AG09309 (cell line): ENCODE results near the gene TRH.

Experiments
- DNase-seq: peaks from one replicate; pipeline ENCODE4 v3.0.0-alpha.2; 2010; ENCODE audit warnings: low read depth
- H3K4me3 ChIP-seq: 2 replicates; pipeline ENCODE4 v1.5.1; 2011; ENCODE audit warnings: mild to moderate bottlenecking, low read depth, low read length, moderate library complexity; ENCODE audit not compliant: control insufficient read depth
- TF ChIP-seq, protein P1 (sequence below): IDR thresholded peaks from 2 replicates; pipeline ENCODE4 v1.5.1; 2011; ENCODE audit warnings: mild to moderate bottlenecking, low read depth, low read length, inconsistent platforms; ENCODE audit not compliant: insufficient read depth, control insufficient read depth; ENCODE audit errors: missing control alignments

Gene TRH

GRCh38 chr3:129958755-129959154, 15.8 kb upstream of the TRH start:
- no peak overlapping the region for H3K4me3 ChIP-seq
- no peak for DNase-seq
- TF ChIP-seq, protein P1, sequence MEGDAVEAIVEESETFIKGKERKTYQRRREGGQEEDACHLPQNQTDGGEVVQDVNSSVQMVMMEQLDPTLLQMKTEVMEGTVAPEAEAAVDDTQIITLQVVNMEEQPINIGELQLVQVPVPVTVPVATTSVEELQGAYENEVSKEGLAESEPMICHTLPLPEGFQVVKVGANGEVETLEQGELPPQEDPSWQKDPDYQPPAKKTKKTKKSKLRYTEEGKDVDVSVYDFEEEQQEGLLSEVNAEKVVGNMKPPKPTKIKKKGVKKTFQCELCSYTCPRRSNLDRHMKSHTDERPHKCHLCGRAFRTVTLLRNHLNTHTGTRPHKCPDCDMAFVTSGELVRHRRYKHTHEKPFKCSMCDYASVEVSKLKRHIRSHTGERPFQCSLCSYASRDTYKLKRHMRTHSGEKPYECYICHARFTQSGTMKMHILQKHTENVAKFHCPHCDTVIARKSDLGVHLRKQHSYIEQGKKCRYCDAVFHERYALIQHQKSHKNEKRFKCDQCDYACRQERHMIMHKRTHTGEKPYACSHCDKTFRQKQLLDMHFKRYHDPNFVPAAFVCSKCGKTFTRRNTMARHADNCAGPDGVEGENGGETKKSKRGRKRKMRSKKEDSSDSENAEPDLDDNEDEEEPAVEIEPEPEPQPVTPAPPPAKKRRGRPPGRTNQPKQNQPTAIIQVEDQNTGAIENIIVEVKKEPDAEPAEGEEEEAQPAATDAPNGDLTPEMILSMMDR = no peak

DNA sequence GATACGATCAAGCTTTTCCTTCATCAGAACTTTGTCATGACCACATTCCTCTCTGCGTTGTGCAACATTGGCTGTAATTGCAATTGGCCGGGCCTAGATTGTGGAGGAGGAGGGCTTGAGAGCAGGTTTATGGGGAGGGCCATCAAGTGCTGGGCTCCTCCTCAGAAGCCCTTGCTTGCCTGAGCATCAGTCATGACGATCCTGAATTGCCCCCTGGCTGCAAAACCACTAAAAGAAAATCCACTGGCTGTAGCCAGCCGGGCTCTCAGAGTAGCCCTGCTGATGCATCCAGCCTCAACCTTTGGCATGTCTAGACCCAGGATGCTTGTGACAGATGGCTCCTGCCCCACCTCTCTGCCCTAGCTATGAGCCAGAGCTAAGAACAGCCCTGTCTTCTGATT, 13.4 kb upstream of the TRH start:
- no peak overlapping the region for H3K4me3 ChIP-seq
- TF ChIP-seq, protein P1 = no peak
- DNase-seq = no peak

DNA sequence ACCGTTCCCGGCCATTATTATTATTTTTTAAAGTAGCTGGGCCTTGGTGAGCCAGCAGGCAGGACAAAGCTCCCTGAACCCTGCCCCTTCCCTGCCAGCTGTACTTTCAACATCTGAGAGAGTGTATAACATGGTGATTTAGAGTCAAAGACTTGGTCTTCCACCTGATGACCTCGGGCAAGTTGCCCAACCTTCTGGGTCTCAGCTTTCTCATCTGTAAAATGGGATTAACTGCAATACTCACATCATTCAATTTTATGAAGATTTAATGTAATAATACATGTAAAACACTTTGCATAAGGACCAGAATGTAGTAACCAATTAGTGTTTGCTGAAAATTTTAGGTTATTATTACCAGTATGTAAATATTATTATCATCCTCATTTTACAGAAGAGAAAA, 11.9 kb upstream of the TRH start:
- TF ChIP-seq, protein P1 = no peak
- H3K4me3 ChIP-seq = no peak overlapping the region
- DNase-seq = no peak

DNA sequence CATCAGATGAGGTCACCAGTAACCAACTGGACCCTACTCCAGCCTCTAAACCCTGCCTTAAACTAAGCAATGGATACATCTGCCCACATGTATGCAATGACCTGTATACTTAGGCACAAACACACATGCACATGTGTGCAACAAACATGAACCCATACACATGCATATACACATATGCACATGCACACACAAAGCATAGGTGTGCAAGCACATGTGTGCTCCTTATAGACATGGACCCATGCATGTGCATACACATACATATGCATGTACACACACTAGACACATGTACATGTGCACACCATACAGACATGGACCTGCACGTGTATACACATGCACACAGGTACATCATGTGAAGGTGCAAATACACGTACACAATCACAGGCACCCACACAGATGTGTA, 8.6 kb upstream of the TRH start:
- TF ChIP-seq, protein P1 = no peak
- H3K4me3 ChIP-seq = no peak overlapping the region
- no peak for DNase-seq

DNA sequence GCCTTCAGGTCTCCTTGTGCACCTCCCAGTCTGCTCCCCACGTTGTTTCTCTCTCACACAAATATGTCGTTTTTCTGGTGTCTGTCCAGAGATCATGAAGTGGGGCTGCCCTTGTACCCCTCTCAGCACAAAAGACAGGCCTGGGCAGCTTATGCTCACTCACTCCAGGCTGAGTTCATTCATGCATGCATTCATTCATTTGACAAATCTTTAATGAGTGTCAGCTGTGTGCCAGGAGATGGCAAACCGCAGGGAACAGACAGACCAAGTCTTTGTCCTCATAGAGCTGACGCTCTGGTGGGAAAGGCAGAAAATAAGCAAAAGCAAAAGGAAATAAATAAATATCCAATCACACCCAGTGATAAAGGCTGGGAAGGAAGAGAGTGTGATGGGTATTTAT, 7.6 kb upstream of the TRH start:
- no peak for DNase-seq
- TF ChIP-seq, protein P1 = no peak
- H3K4me3 ChIP-seq = no peak overlapping the region

DNA sequence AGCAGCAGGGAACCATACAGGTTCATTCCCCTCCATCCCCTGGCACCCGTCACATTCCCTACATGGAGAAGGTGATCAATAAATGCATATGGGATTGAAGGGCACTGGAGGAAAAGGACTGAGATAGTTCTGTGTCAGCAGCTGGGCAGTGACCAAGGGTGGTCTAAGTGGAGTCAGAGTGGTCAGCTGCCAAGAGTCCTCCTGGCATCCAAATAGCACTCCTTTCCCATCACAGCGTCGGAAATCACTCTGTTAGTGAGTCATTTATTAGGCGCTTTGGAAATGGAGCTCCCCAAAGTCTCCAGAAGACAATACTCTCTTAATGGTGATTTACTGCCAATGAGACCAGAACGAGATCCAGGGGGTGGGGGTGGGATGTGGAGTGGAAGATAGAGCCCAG, 6.8 kb upstream of the TRH start:
- no peak overlapping the region for H3K4me3 ChIP-seq
- no peak for DNase-seq
- TF ChIP-seq, protein P1 = no peak
